ENCODE results near the gene RAB6B. TPM values are rescaled to one million over a fixed set of nuclear protein-coding genes. Genes with fewer than 3 reads are reported as not detected.

The RAB6B gene
- total and polyA plus RNA-seq, 7 experiments from 2014 or later, result 0.14 to 1.2 (median 0.22) TPM; not detected in 3

DNA sequence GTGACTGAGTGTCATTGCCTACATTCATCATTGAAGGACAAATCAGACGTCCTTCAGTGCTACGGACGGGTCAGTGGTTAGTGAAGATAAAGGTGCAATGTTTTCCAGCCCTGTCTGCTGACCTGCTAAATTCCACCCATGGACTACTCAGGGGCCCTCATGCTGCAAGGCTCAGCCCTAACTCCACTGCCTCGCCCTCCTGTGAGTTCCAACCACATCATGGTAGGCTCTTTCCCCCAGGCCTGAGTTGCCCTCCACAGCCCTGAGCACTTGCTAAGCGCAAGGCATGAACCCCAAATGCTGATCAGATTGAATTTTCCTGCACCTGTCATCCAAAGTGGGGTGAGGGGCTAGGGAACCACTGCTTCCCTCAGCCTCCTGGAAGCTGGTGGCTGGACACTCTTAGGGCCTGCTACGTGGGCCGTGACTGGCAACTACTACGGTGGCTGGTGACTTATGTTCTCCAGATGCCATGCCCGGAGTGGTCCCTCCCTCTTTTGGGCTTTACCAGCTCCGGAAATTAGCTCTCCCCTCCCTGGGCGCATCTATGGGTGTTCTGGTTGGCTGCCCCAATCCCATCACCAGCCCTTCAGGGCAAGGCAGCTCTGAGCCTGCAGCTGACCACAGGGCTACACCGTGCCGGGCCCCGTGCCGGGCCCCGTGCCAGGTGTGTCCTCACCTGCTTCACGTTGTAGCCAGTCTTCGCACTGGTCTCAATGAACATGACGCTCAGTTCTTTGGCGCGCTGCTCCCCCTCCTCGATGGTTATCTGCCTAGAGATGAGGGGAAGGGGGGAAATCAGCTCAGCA, 58.0 kb downstream of the RAB6B start:
- Mint-ChIP-seq H3K27ac (no peak overlapping the region), H3K36me3 (no peaks in the 10 kb centered on the region)

GRCh38 chr3:133836497-133837158, 59.1 kb downstream of the RAB6B start:
- Histone ChIP-seq H3K9me3 (ENCODE audit: control insufficient read depth in 2 of 3, low read length in 3 of 3) (no peaks in the 10 kb centered on the region), H3K27ac (ENCODE audit: low read depth, low read length) (no peak overlapping the region), H3K36me3 (ENCODE audit: control insufficient read depth in 2 of 3, insufficient read depth in 3 of 3, low read length in 3 of 3) (no peaks in the 10 kb centered on the region), H3K4me3 (ENCODE audit: low read length) (no peak overlapping the region), H3K4me1 (ENCODE audit: control insufficient read depth in 2 of 2, insufficient read depth in 2 of 2, low read length in 2 of 2) (no peaks in the 10 kb centered on the region), H3K27me3 (ENCODE audit: control insufficient read depth in 2 of 2, insufficient read depth in 2 of 2, low read length in 2 of 2) (no peaks in the 10 kb centered on the region)
- H3K27ac Mint-ChIP-seq, result no peak overlapping the region
- H3K36me3 Mint-ChIP-seq, result no peaks in the 10 kb centered on the region
- no peak overlapping the region for H3K4me3 Mint-ChIP-seq
- H3K27me3 Mint-ChIP-seq, result peaks cover 0 to 3% (median 0%) of the 10 kb centered on the region in 5 donors
- ATAC-seq (no peak), DNase-seq (peak in 1 of 9 donors; percentile 15)
- CTCF ChIA-PET, result no interaction called here
- POLR2A ChIA-PET, result no interaction called here
- H3K4me1 Mint-ChIP-seq, result no peaks in the 10 kb centered on the region
- H3K9me3 Mint-ChIP-seq, result peaks cover 0 to 2% (median 0%) of the 10 kb centered on the region in 11 donors
- intact Hi-C loops (cut with micrococcal nuclease), result no loop called here

More for the DNA sequence above, 58.0 kb downstream of the RAB6B start:
- DNase-seq (peak in 1 of 9 donors; percentile 9), ATAC-seq (no peak)
- Mint-ChIP-seq H3K9me3 (peaks cover 0 to 2% (median 0%) of the 10 kb centered on the region in 11 donors), H3K4me3 (no peak overlapping the region), H3K27me3 (peaks cover 0 to 3% (median 0%) of the 10 kb centered on the region in 5 donors), H3K4me1 (no peaks in the 10 kb centered on the region)
- intact Hi-C loops (cut with micrococcal nuclease), result no loop called here
- H3K9me3 ChIP-seq (ENCODE audit: control insufficient read depth in 2 of 3, low read length in 3 of 3), result no peaks in the 10 kb centered on the region
- H3K4me3 ChIP-seq (ENCODE audit: low read length), result no peak overlapping the region
- no peaks in the 10 kb centered on the region for H3K4me1 ChIP-seq (ENCODE audit: control insufficient read depth in 2 of 2, insufficient read depth in 2 of 2, low read length in 2 of 2)
- POLR2A ChIA-PET, result no interaction called here
- CTCF ChIA-PET, result no interaction called here
- no peaks in the 10 kb centered on the region for H3K27me3 ChIP-seq (ENCODE audit: control insufficient read depth in 2 of 2, insufficient read depth in 2 of 2, low read length in 2 of 2)
- no peaks in the 10 kb centered on the region for H3K36me3 ChIP-seq (ENCODE audit: control insufficient read depth in 2 of 3, insufficient read depth in 3 of 3, low read length in 3 of 3)
- H3K27ac ChIP-seq (ENCODE audit: low read depth, low read length), result no peak overlapping the region

DNA sequence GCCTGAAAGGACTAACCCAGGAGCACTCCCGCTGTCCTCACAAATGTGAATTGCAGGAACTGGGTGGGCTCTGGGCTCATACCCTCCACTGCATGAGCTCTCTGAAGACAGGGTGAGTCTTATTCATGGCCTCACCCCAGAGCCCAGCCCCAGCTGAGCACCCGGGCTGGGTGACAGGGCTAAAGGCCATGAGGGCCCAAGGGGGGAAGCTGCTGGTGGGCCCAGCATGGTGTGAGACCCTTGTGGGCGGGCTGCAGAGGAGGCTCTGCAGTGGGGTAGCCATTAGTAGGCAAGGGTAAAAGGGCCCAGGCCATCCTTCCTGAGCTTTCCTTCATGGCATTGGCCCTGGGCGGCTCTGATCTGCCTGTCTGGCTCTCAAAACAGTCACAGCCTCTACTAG, 59.7 kb downstream of the RAB6B start:
- H3K27me3 ChIP-seq (ENCODE audit: control insufficient read depth in 2 of 2, insufficient read depth in 2 of 2, low read length in 2 of 2), result no peaks in the 10 kb centered on the region
- no peaks in the 10 kb centered on the region for H3K4me1 ChIP-seq (ENCODE audit: control insufficient read depth in 2 of 2, insufficient read depth in 2 of 2, low read length in 2 of 2)
- ChIA-PET CTCF (no interaction called here), POLR2A (no interaction called here)
- H3K4me3 Mint-ChIP-seq, result no peak overlapping the region
- no peaks in the 10 kb centered on the region for H3K4me1 Mint-ChIP-seq
- DNase-seq (no peak), ATAC-seq (no peak)
- H3K27ac Mint-ChIP-seq, result no peak overlapping the region
- H3K36me3 ChIP-seq (ENCODE audit: control insufficient read depth in 2 of 3, insufficient read depth in 3 of 3, low read length in 3 of 3), result no peaks in the 10 kb centered on the region
- no peaks in the 10 kb centered on the region for H3K36me3 Mint-ChIP-seq
- H3K27ac ChIP-seq (ENCODE audit: low read depth, low read length), result no peak overlapping the region
- no peak overlapping the region for H3K4me3 ChIP-seq (ENCODE audit: low read length)
- peaks cover 0 to 3% (median 0%) of the 10 kb centered on the region in 5 donors for H3K27me3 Mint-ChIP-seq
- peaks cover 0 to 2% (median 0%) of the 10 kb centered on the region in 11 donors for H3K9me3 Mint-ChIP-seq
- intact Hi-C loops (cut with micrococcal nuclease), result no loop called here
- no peaks in the 10 kb centered on the region for H3K9me3 ChIP-seq (ENCODE audit: control insufficient read depth in 2 of 3, low read length in 3 of 3)

- Mint-ChIP-seq H3K4me3 (no peak overlapping the region), H3K4me1 (no peaks in the 10 kb centered on the region), H3K9me3 (peaks cover 0 to 2% (median 0%) of the 10 kb centered on the region in 11 donors), H3K27me3 (peaks cover 0 to 4% (median 0%) of the 10 kb centered on the region in 5 donors), H3K36me3 (no peaks in the 10 kb centered on the region), H3K27ac (no peak overlapping the region)
- ATAC-seq, result no peak
- ChIA-PET POLR2A (no interaction called here), CTCF (no interaction called here)
- intact Hi-C loops (cut with micrococcal nuclease), result no loop called here
- no peaks in the 10 kb centered on the region for H3K9me3 ChIP-seq (ENCODE audit: control insufficient read depth in 2 of 3, low read length in 3 of 3)
- no peak overlapping the region for H3K4me3 ChIP-seq (ENCODE audit: low read length)
- H3K27me3 ChIP-seq (ENCODE audit: control insufficient read depth in 2 of 2, insufficient read depth in 2 of 2, low read length in 2 of 2), result no peaks in the 10 kb centered on the region
- H3K36me3 ChIP-seq (ENCODE audit: control insufficient read depth in 2 of 3, insufficient read depth in 3 of 3, low read length in 3 of 3), result no peaks in the 10 kb centered on the region
- H3K27ac ChIP-seq (ENCODE audit: low read depth, low read length), result no peak overlapping the region
- DNase-seq, result no peak
- no peaks in the 10 kb centered on the region for H3K4me1 ChIP-seq (ENCODE audit: control insufficient read depth in 2 of 2, insufficient read depth in 2 of 2, low read length in 2 of 2)
These were observed 60.3 kb downstream of the RAB6B start for GRCh38 chr3:133835418-133835743.

DNA sequence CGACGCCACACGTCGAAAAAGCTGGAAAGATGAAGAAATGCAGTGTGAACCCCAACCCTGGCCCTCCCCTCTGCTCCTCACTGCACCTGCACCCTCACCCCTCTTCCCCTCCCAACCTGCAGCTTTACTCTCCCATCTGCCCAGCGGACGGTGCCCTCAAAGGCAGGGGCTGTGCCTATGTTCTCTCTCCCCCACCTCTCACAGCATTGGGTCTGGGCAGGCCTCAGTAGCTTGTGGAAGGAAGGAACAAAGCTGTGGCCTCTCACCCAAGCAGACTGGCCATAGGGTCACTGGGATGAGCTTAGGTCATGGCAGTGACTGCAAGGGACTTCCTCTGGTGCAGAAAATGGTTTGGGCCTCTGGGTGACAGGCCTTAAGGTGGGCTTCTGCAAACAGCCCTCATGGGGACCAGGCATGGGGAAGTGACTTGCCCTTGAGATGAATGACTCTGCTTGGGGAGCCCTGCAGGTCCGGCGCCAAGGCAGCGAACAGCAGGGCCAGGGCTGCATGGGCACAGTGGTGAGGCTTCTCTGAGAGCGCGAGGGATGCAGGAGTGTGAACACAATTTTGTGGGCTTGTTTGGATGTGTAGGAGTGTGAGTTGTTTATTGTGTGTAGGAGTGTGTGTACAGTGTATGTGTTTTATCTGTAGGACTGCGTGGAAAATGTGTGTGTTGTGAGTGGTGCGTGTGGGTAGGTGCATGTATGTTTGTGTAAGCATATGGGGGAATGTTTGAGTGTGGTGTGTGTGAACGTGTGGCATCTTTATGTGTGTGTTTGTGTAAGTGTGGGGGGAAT, 60.9 kb downstream of the RAB6B start:
- H3K4me3 Mint-ChIP-seq, result no peak overlapping the region
- intact Hi-C loops (cut with micrococcal nuclease), result no loop called here
- H3K27ac ChIP-seq (ENCODE audit: low read depth, low read length), result no peak overlapping the region
- ATAC-seq (no peak), DNase-seq (no peak)
- H3K9me3 Mint-ChIP-seq, result peaks cover 0 to 2% (median 0%) of the 10 kb centered on the region in 11 donors
- no peaks in the 10 kb centered on the region for H3K36me3 ChIP-seq (ENCODE audit: control insufficient read depth in 2 of 3, insufficient read depth in 3 of 3, low read length in 3 of 3)
- no peak overlapping the region for H3K4me3 ChIP-seq (ENCODE audit: low read length)
- peaks cover 0 to 7% (median 0%) of the 10 kb centered on the region in 5 donors for H3K27me3 Mint-ChIP-seq
- H3K36me3 Mint-ChIP-seq, result no peaks in the 10 kb centered on the region
- no peak overlapping the region for H3K27ac Mint-ChIP-seq
- no peaks in the 10 kb centered on the region for H3K4me1 ChIP-seq (ENCODE audit: control insufficient read depth in 2 of 2, insufficient read depth in 2 of 2, low read length in 2 of 2)
- no peaks in the 10 kb centered on the region for H3K9me3 ChIP-seq (ENCODE audit: control insufficient read depth in 2 of 3, low read length in 3 of 3)
- no peaks in the 10 kb centered on the region for H3K27me3 ChIP-seq (ENCODE audit: control insufficient read depth in 2 of 2, insufficient read depth in 2 of 2, low read length in 2 of 2)
- ChIA-PET CTCF (no interaction called here), POLR2A (no interaction called here)
- no peaks in the 10 kb centered on the region for H3K4me1 Mint-ChIP-seq

DNA sequence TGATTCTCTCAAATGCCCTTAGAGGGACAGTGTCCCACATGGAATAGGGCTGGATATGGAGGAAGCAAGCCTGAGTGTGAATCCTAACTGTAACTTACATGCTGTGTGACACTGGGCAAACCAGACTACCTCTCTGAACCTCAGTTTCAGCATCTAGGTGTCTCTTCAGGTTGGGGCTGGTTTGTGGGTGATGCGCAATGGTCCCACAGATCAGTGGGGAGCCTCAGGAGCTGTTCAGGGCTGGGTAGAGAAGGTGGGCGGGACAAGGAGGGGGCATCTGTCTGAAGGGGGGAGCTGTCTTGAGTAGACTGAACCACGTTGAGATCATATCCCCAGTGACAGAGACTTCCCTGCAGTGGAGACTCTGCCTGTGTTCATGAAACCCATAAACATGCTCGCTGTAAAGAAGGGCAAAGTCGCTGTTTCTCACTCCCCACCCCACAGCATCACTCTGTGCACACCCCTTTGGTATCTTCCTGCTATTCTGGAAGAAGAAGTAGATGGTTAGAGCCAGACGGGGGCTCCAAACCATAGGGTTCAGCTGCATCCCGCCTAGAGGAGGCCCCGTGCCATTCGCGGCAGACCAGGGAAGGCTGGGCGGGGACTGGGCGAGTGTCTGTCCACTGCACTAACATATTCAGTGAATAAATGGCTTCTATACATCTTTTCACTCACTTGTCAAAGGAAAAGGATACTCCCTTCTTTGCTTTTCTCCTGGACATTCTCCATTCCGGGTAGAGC, 61.6 kb downstream of the RAB6B start:
- no peak overlapping the region for H3K27ac ChIP-seq (ENCODE audit: low read depth, low read length)
- H3K4me3 ChIP-seq (ENCODE audit: low read length), result no peak overlapping the region
- intact Hi-C loops (cut with micrococcal nuclease), result no loop called here
- H3K27me3 ChIP-seq (ENCODE audit: control insufficient read depth in 2 of 2, insufficient read depth in 2 of 2, low read length in 2 of 2), result no peaks in the 10 kb centered on the region
- no peaks in the 10 kb centered on the region for H3K9me3 ChIP-seq (ENCODE audit: control insufficient read depth in 2 of 3, low read length in 3 of 3)
- ATAC-seq (no peak), DNase-seq (no peak)
- Mint-ChIP-seq H3K36me3 (no peaks in the 10 kb centered on the region), H3K4me3 (no peak overlapping the region), H3K9me3 (peaks cover 0 to 2% (median 0%) of the 10 kb centered on the region in 11 donors), H3K27ac (no peak overlapping the region), H3K4me1 (no peaks in the 10 kb centered on the region), H3K27me3 (peaks cover 0 to 7% (median 0%) of the 10 kb centered on the region in 5 donors)
- H3K4me1 ChIP-seq (ENCODE audit: control insufficient read depth in 2 of 2, insufficient read depth in 2 of 2, low read length in 2 of 2), result no peaks in the 10 kb centered on the region
- POLR2A ChIA-PET, result no interaction called here
- H3K36me3 ChIP-seq (ENCODE audit: control insufficient read depth in 2 of 3, insufficient read depth in 3 of 3, low read length in 3 of 3), result no peaks in the 10 kb centered on the region
- CTCF ChIA-PET, result no interaction called here
